ENCODE data around the gene FOLR1.

DNA sequence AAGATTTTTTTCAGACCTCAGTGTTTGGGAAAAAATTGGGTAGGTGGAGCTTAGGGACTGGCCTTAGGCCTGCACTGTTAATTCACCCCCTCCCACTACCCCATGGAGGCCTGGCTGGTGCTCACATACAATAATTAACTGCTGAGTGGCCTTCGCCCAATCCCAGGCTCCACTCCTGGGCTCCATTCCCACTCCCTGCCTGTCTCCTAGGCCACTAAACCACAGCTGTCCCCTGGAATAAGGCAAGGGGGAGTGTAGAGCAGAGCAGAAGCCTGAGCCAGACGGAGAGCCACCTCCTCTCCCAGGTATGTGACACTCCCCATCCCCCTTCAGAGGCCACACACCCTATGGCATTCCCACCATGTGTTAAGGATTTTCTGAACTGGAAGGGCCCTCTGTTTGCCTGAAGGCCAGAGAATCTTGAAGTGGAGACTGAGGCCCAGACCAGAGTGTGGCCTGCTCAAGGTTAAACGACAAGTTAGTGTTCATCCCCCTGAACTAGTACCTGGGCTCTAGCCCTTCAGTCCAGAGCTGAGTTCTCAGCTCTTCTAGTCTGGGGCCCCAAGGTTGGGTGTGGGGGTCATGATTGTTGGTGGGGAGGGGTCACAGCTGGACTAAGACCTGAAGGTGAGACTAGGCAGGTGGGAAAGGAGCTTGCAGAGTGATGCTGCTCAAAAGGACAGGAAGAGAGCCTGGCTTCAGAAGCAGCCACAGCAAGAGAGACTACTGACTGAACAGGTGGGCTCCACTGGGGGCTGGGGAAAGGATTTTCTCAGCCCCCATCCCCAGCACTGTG is 2.3 kb upstream of the FOLR1 start:
- TF ChIP-seq, protein P1, sequence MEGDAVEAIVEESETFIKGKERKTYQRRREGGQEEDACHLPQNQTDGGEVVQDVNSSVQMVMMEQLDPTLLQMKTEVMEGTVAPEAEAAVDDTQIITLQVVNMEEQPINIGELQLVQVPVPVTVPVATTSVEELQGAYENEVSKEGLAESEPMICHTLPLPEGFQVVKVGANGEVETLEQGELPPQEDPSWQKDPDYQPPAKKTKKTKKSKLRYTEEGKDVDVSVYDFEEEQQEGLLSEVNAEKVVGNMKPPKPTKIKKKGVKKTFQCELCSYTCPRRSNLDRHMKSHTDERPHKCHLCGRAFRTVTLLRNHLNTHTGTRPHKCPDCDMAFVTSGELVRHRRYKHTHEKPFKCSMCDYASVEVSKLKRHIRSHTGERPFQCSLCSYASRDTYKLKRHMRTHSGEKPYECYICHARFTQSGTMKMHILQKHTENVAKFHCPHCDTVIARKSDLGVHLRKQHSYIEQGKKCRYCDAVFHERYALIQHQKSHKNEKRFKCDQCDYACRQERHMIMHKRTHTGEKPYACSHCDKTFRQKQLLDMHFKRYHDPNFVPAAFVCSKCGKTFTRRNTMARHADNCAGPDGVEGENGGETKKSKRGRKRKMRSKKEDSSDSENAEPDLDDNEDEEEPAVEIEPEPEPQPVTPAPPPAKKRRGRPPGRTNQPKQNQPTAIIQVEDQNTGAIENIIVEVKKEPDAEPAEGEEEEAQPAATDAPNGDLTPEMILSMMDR (conservative IDR thresholded peaks at IDR 0.05; ENCODE audit: low read length) = no peak
- TF ChIP-seq EZH2phosphoT487 (IDR thresholded peaks at IDR 0.05; ENCODE audit: borderline replicate concordance) = no peak
